Suprapubic skin (tissue), 4 donors: ENCODE results near the gene MYO7A. TPM values are rescaled to one million over a fixed set of nuclear protein-coding genes. Genes with fewer than 3 reads are reported as not detected.

ENCODE experiments used
- DNase-seq, 2 donors: peaks; one replicate each; pipeline ENCODE4 v3.0.0-alpha.2; 2019; ENCODE audit warnings: low spot score in 2 of 2
- H3K27ac ChIP-seq: fragments of 200-600 bp; sonication (generic); one replicate; pipeline ENCODE4 v1.5.1; 2019
- H3K27me3 ChIP-seq: fragments of 200-600 bp; sonication (generic); one replicate; pipeline ENCODE4 v1.5.1; 2019
- H3K36me3 ChIP-seq: fragments of 200-600 bp; sonication (generic); one replicate; pipeline ENCODE4 v1.5.1; 2019
- H3K4me1 ChIP-seq: fragments of 200-600 bp; sonication (generic); one replicate; pipeline ENCODE4 v1.5.1; 2019
- H3K4me3 ChIP-seq: fragments of 200-600 bp; sonication (generic); one replicate; pipeline ENCODE4 v1.5.1; 2019; ENCODE audit warnings: mild to moderate bottlenecking
- H3K9me3 ChIP-seq: fragments of 200-600 bp; sonication (generic); one replicate; pipeline ENCODE4 v1.5.1; 2019
- CTCF ChIP-seq, 2 donors: fragments of 200-600 bp in 1 of 2; fragments of 450-650 bp in 1 of 2; sonication (generic) in 1 of 2; IDR thresholded peaks; one replicate each; pipeline ENCODE4 v1.5.1; 2016 to 2019; ENCODE audit warnings: antibody characterized with exemption in 2 of 2, mild to moderate bottlenecking in 1 of 2, moderate library complexity in 1 of 2
- EP300 ChIP-seq: sonication (generic); formaldehyde crosslinking; IDR thresholded peaks from one replicate; pipeline ENCODE4 v1.6.1; 2017; ENCODE audit warnings: antibody characterized with exemption
- POLR2A ChIP-seq, 2 donors: fragments of 450-650 bp; IDR thresholded peaks; one replicate each; pipeline ENCODE4 v1.6.1; 2017; ENCODE audit warnings: antibody characterized with exemption in 2 of 2, mild to moderate bottlenecking in 2 of 2, moderate library complexity in 2 of 2
- POLR2AphosphoS5 ChIP-seq, 3 donors: sonication (generic); formaldehyde crosslinking; IDR thresholded peaks; one replicate each; pipeline ENCODE4 v1.6.1; 2017; ENCODE audit warnings: antibody characterized with exemption in 3 of 3
- WGBS: methylation state at CpG from one replicate; pipeline ENCODE4 v1.1.5; 2018; 5-methylcytosine and 5-hydroxymethylcytosine counted together
- total RNA-seq, 4 donors: library from RNA; depleted of rRNA; stranded (reverse); fragments of >200 nt; gene quantifications; one replicate each; pipeline ENCODE4 v1.1.0, GENCODE V29; 2016

The MYO7A gene
- total RNA-seq, 4 donors from 2014 or later: 0.34 to 2.4 (median 2.0) TPM

GRCh38 chr11:77230878-77231605 lies 103.0 kb downstream of the MYO7A start:
- no peak for DNase-seq
- Histone ChIP-seq H3K4me3 (no peak overlapping the region), H3K36me3 (no peaks in the 10 kb centered on the region), H3K27ac (no peak overlapping the region), H3K4me1 (no peaks in the 10 kb centered on the region), H3K9me3 (no peaks in the 10 kb centered on the region), H3K27me3 (no peaks in the 10 kb centered on the region)
- no peak for TF ChIP-seq POLR2AphosphoS5 (IDR thresholded peaks at IDR 0.05)
- no peak for TF ChIP-seq EP300
- no peak for TF ChIP-seq POLR2A (IDR thresholded peaks at IDR 0.05)
- TF ChIP-seq CTCF (IDR thresholded peaks at IDR 0.05): no peak
- 86% methylated on average over 5 of the region's 5 CpGs for WGBS

- Histone ChIP-seq H3K36me3 (no peaks in the 10 kb centered on the region), H3K4me3 (no peak overlapping the region), H3K4me1 (no peaks in the 10 kb centered on the region), H3K27ac (no peak overlapping the region), H3K27me3 (no peaks in the 10 kb centered on the region), H3K9me3 (no peaks in the 10 kb centered on the region)
- 100% methylated on average over 1 of the region's 1 CpG for WGBS
- TF ChIP-seq CTCF (IDR thresholded peaks at IDR 0.05): no peak
- TF ChIP-seq POLR2A (IDR thresholded peaks at IDR 0.05): no peak
- no peak for TF ChIP-seq EP300
- TF ChIP-seq POLR2AphosphoS5 (IDR thresholded peaks at IDR 0.05): no peak
- DNase-seq: no peak
Measured at GRCh38 chr11:77231800-77232199, 103.8 kb downstream of the MYO7A start.

GRCh38 chr11:77232242-77232641 lies 104.2 kb downstream of the MYO7A start:
- Histone ChIP-seq H3K4me3 (no peak overlapping the region), H3K27me3 (no peaks in the 10 kb centered on the region), H3K27ac (no peak overlapping the region), H3K36me3 (no peaks in the 10 kb centered on the region), H3K9me3 (no peaks in the 10 kb centered on the region), H3K4me1 (no peaks in the 10 kb centered on the region)
- WGBS: 98% methylated on average over 4 of the region's 4 CpGs
- DNase-seq: no peak
- TF ChIP-seq CTCF (IDR thresholded peaks at IDR 0.05) (no peak), POLR2AphosphoS5 (IDR thresholded peaks at IDR 0.05) (no peak), EP300 (no peak), POLR2A (IDR thresholded peaks at IDR 0.05) (no peak)

- H3K27ac ChIP-seq: no peak overlapping the region
- H3K27me3 ChIP-seq: no peaks in the 10 kb centered on the region
- H3K36me3 ChIP-seq: no peaks in the 10 kb centered on the region
- no peaks in the 10 kb centered on the region for H3K9me3 ChIP-seq
- DNase-seq: no peak
- TF ChIP-seq POLR2A (IDR thresholded peaks at IDR 0.05) (no peak), EP300 (no peak), CTCF (IDR thresholded peaks at IDR 0.05) (no peak), POLR2AphosphoS5 (IDR thresholded peaks at IDR 0.05) (no peak)
- no peak overlapping the region for H3K4me3 ChIP-seq
- H3K4me1 ChIP-seq: no peaks in the 10 kb centered on the region
- WGBS: 94% methylated on average over 3 of the region's 3 CpGs
Measured at GRCh38 chr11:77233011-77233410, 105.0 kb downstream of the MYO7A start.

- DNase-seq: no peak
- no peaks in the 10 kb centered on the region for H3K27me3 ChIP-seq
- H3K4me3 ChIP-seq: no peak overlapping the region
- TF ChIP-seq POLR2AphosphoS5 (IDR thresholded peaks at IDR 0.05): no peak
- no peak for TF ChIP-seq POLR2A (IDR thresholded peaks at IDR 0.05)
- TF ChIP-seq EP300: no peak
- TF ChIP-seq CTCF (IDR thresholded peaks at IDR 0.05): no peak
- H3K36me3 ChIP-seq: no peaks in the 10 kb centered on the region
- no peak overlapping the region for H3K27ac ChIP-seq
- no peaks in the 10 kb centered on the region for H3K4me1 ChIP-seq
- H3K9me3 ChIP-seq: no peaks in the 10 kb centered on the region
Measured at GRCh38 chr11:77236901-77237300, 108.9 kb downstream of the MYO7A start.
